ENCODE data around the gene PDK2.

Gene PDK2

DNA sequence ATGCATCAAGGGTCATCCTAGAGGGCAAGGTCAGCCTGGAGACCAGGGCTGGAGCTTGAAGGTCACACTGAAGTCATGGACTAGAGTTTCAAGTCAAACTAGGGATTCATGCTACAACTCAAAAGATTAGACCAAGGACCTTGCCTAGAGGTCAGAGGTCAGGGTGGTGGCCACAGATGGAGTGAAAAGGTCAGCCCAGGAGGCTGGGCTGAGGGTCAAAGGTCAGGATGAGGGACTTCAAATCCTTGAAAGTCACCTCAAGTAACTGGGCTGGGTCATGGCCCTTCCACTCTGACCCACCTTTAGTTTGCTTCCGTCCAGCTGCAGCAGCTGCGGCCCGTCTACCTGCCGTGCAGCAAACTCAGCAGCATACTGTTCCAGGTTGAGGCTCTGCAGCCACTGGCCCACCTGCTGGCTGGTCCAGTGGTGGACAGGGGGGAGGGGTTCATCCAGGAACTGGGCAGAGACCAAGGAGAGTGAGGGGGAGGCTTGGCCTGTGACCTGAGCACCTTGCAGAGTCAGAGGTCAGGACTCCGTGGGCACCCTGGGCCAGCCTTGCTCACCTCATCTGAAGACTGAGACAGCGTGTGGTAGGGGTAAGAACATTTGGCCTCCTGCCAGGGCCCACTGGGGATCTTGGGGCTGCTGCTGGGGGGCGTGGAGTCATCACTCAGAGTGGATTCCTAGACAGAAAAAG lies 18.6 kb downstream of the PDK2 start:
- no peak overlapping the region for H3K4me3 Mint-ChIP-seq
- ATAC-seq (replicated peaks) (no peak), DNase-seq (no peak)
- peaks cover 25 to 52% of the 10 kb centered on the region in 2 donors for H3K27me3 Mint-ChIP-seq
- no peak overlapping the region for H3K27ac Mint-ChIP-seq
- peaks cover 11 to 13% of the 10 kb centered on the region in 2 donors for H3K4me1 Mint-ChIP-seq (ENCODE audit: low read depth in 2 of 2)
- H3K36me3 Mint-ChIP-seq (ENCODE audit: insufficient read depth) = peaks cover 8% of the 10 kb centered on the region
- no peaks in the 10 kb centered on the region for H3K9me3 Mint-ChIP-seq

DNA sequence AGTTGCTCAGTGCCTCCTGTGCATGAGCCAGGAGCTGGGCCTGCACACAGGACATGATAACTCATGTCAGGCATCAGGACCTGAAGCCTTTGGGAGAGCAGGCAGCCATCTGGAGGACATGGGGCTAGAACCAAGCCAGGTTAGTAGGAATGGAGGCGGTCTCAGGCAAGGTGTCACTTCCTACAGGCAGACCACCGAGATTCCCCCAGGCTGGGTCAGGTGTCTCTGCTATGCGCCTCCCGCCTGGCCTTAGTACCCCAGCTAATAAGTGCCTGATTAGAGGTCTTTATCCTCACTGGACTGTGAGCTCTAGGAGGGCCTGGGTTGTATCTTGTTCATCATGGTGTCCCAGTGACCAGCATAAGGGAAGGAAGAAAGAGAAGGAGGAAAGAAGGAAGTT lies 19.2 kb downstream of the PDK2 start:
- Mint-ChIP-seq H3K27me3 (peaks cover 28 to 59% of the 10 kb centered on the region in 2 donors), H3K9me3 (no peaks in the 10 kb centered on the region), H3K36me3 (ENCODE audit: insufficient read depth) (peaks cover 3% of the 10 kb centered on the region), H3K27ac (no peak overlapping the region), H3K4me3 (no peak overlapping the region), H3K4me1 (ENCODE audit: low read depth in 2 of 2) (peaks cover 11 to 13% of the 10 kb centered on the region in 2 donors)
- ATAC-seq (replicated peaks) = no peak
- no peak for DNase-seq

DNA sequence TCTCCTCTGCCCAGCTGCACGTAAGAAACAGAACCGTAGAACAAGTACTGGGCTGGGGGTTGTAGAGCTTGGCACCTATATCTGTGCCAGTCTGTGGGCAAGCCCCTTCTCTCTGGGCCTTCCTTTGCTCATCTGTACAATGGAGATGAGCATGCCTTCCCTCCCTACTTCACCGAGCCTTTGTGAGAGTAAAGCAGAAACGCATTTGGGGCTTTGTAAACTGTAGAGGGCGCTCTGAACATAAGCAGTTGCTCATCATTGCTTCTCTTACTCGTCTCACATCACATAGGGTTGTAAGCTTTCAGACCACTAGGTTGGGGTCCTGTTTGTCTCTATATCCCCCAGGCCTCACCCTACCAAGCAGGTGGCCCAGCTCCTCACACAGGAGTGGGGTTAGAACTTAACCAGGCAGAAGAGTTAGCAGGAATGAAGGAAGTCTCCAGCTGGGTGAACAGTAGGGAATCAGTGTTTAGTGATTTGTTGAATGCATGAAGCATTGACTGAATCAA lies 19.8 kb downstream of the PDK2 start:
- no peak overlapping the region for H3K27ac Mint-ChIP-seq
- peak; percentile 29 to 32 (median 32) for DNase-seq
- peaks cover 3% of the 10 kb centered on the region for H3K36me3 Mint-ChIP-seq (ENCODE audit: insufficient read depth)
- peaks cover 33 to 64% of the 10 kb centered on the region in 2 donors for H3K27me3 Mint-ChIP-seq
- peaks cover 11 to 13% of the 10 kb centered on the region in 2 donors for H3K4me1 Mint-ChIP-seq (ENCODE audit: low read depth in 2 of 2)
- peak overlapping the region in 1 of 2 donors; percentile 38 for H3K4me3 Mint-ChIP-seq
- peak; percentile 47 for ATAC-seq (replicated peaks)
- H3K9me3 Mint-ChIP-seq = no peaks in the 10 kb centered on the region

- peaks cover 5% of the 10 kb centered on the region for H3K36me3 Mint-ChIP-seq (ENCODE audit: insufficient read depth)
- ATAC-seq (replicated peaks) = no peak
- no peak overlapping the region for H3K27ac Mint-ChIP-seq
- H3K9me3 Mint-ChIP-seq = no peaks in the 10 kb centered on the region
- no peak overlapping the region for H3K4me3 Mint-ChIP-seq
- peaks cover 42 to 72% of the 10 kb centered on the region in 2 donors for H3K27me3 Mint-ChIP-seq
- H3K4me1 Mint-ChIP-seq (ENCODE audit: low read depth in 2 of 2) = peaks cover 11 to 13% of the 10 kb centered on the region in 2 donors
- no peak for DNase-seq
These were observed 20.6 kb downstream of the PDK2 start for GRCh38 chr17:50115756-50116155.

GRCh38 chr17:50117202-50118051 lies 22.3 kb downstream of the PDK2 start:
- Mint-ChIP-seq H3K4me1 (ENCODE audit: low read depth in 2 of 2) (peaks cover 11 to 13% of the 10 kb centered on the region in 2 donors), H3K4me3 (peak overlapping the region; percentile 65 to 74), H3K27me3 (peaks cover 57 to 89% of the 10 kb centered on the region in 2 donors), H3K27ac (no peak overlapping the region), H3K9me3 (no peaks in the 10 kb centered on the region), H3K36me3 (ENCODE audit: insufficient read depth) (peaks cover 6% of the 10 kb centered on the region)
- peak; percentile 48 to 57 (median 52) for DNase-seq
- ATAC-seq (replicated peaks) = peak; percentile 95

- Mint-ChIP-seq H3K27ac (no peak overlapping the region), H3K4me3 (no peak overlapping the region), H3K9me3 (no peaks in the 10 kb centered on the region), H3K27me3 (peaks cover 60 to 96% of the 10 kb centered on the region in 2 donors), H3K4me1 (ENCODE audit: low read depth in 2 of 2) (peaks cover 11 to 13% of the 10 kb centered on the region in 2 donors), H3K36me3 (ENCODE audit: insufficient read depth) (peaks cover 6% of the 10 kb centered on the region)
- DNase-seq = no peak
- no peak for ATAC-seq (replicated peaks)
These were observed 23.1 kb downstream of the PDK2 start for GRCh38 chr17:50118076-50118827.

DNA sequence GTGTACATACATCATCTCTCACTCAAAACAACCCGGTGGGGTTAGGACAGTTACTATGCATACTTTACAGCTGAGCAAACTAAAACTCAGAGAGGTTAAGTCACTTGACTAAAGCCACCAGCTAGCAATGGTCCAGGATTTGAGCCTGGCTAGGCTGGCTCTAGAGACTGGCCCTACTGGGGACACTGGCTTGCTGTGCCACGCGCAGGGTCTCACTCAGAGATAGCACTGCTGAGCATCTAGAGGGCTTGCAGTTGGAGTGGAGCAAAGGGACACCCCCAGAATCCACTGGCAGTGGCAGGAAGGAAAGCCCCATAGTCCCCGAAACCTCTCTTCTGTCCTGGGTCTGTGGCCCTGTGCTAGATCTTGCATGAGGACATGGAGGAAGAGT lies 23.7 kb downstream of the PDK2 start:
- peaks cover 6% of the 10 kb centered on the region for H3K36me3 Mint-ChIP-seq (ENCODE audit: insufficient read depth)
- H3K9me3 Mint-ChIP-seq = no peaks in the 10 kb centered on the region
- DNase-seq (no peak), ATAC-seq (replicated peaks) (no peak)
- H3K27ac Mint-ChIP-seq = no peak overlapping the region
- H3K4me1 Mint-ChIP-seq (ENCODE audit: low read depth in 2 of 2) = peaks cover 11 to 13% of the 10 kb centered on the region in 2 donors
- peaks cover 60 to 91% of the 10 kb centered on the region in 2 donors for H3K27me3 Mint-ChIP-seq
- no peak overlapping the region for H3K4me3 Mint-ChIP-seq

DNA sequence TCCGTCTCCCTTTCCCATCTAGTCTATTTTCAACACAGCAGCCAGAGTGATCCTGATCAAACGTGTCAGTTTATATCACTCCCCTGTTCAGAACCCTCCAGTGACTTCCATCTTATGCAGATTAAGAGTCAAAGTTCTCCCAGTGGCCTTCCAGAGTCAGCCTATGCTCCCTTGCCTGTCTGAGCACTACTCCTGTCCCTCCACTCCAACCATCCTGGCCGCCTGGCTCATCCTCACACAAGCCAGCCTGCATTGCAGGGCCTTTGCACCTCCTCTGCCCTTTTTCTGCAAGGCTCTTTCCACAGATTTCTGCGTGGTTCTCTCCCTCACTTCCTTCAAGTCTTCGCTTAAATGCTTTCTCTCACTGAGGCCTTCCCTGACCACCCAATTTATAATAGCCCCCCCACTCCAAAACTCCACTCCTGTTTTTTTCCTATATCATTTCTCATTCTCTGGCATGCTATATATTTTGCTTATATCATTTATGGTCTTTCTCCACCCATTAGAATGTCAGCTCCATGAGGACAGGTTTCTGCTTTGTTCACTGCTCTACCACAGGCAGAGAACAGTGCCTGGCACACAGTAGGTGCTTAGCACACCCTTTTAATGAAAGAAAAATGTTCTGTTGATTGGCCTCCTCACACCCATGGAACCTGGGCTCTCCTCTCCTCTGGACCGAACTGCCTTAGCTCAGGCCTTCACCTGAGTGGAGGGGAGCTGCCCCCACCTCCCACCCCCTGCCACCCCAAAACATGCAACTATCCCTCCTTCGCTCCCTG lies 25.5 kb downstream of the PDK2 start:
- H3K36me3 Mint-ChIP-seq (ENCODE audit: insufficient read depth) = peaks cover 6% of the 10 kb centered on the region
- peaks cover 53 to 74% of the 10 kb centered on the region in 2 donors for H3K27me3 Mint-ChIP-seq
- H3K9me3 Mint-ChIP-seq = no peaks in the 10 kb centered on the region
- no peak overlapping the region for H3K4me3 Mint-ChIP-seq
- no peak overlapping the region for H3K27ac Mint-ChIP-seq
- no peak for DNase-seq
- no peak for ATAC-seq (replicated peaks)
- peaks cover 6 to 8% of the 10 kb centered on the region in 2 donors for H3K4me1 Mint-ChIP-seq (ENCODE audit: low read depth in 2 of 2)

GRCh38 chr17:50122945-50123344 lies 27.8 kb downstream of the PDK2 start:
- Mint-ChIP-seq H3K27me3 (peaks cover 45 to 57% of the 10 kb centered on the region in 2 donors), H3K36me3 (ENCODE audit: insufficient read depth) (peaks cover 6% of the 10 kb centered on the region), H3K27ac (no peak overlapping the region), H3K9me3 (no peaks in the 10 kb centered on the region), H3K4me1 (ENCODE audit: low read depth in 2 of 2) (peaks cover 2 to 3% of the 10 kb centered on the region in 2 donors), H3K4me3 (no peak overlapping the region)
- ATAC-seq (replicated peaks) (no peak), DNase-seq (no peak)

- peaks cover 47 to 57% of the 10 kb centered on the region in 2 donors for H3K27me3 Mint-ChIP-seq
These were observed 28.6 kb downstream of the PDK2 start for GRCh38 chr17:50123649-50124349.

DNA sequence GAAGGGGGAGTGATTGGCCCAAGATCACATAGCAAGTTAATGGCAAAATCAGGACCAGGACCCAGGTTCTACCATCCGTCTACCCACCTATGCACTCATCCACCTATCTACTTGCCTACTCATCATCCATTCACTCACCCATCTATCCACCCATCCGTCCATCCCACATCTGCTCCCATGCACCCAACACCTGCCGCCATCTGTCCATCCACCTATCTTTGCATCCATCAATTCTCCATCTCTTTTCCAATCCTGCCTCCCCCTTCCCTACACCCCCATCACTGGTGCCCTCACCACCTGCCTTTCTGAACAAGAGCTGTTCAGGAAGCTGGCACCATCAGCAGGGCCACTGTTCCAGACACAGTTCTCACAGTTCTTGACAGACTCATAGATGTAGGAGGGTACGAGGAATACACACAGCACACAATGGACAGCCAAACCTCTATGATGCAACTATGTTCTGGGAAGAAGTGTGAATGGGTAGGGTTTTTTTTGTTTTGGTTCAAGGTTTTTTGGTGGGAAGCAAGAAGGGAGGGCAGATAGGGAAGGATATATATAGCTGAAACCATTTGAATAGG lies 30.4 kb downstream of the PDK2 start:
- Mint-ChIP-seq H3K4me1 (ENCODE audit: low read depth in 2 of 2) (peaks cover 10 to 11% of the 10 kb centered on the region in 2 donors), H3K4me3 (no peak overlapping the region), H3K9me3 (no peaks in the 10 kb centered on the region), H3K36me3 (ENCODE audit: insufficient read depth) (peaks cover 11% of the 10 kb centered on the region), H3K27ac (no peak overlapping the region), H3K27me3 (peaks cover 34 to 45% of the 10 kb centered on the region in 2 donors)
- no peak for DNase-seq
- no peak for ATAC-seq (replicated peaks)

More at GRCh38 chr17:50123649-50124349, 28.6 kb downstream of the PDK2 start:
- Mint-ChIP-seq H3K27ac (no peak overlapping the region), H3K36me3 (ENCODE audit: insufficient read depth) (peaks cover 3% of the 10 kb centered on the region), H3K4me3 (no peak overlapping the region), H3K4me1 (ENCODE audit: low read depth in 2 of 2) (peaks cover 6 to 8% of the 10 kb centered on the region in 2 donors), H3K9me3 (no peaks in the 10 kb centered on the region)
- DNase-seq = no peak
- no peak for ATAC-seq (replicated peaks)
